ENCODE data around the gene ZNF75A. TPM values are rescaled to one million over a fixed set of nuclear protein-coding genes. Genes with fewer than 3 reads are reported as not detected.
A peak's percentile ranks its signal among the peaks of the same experiment; 100 is the strongest.

Gene ZNF75A
- total RNA-seq (10 to 100 TPM in 8 of 9 donors, 1 to 10 TPM in 1; 7.9 to 46.4 (median 22.5) TPM), polyA plus RNA-seq (10 to 100 TPM; 24.9 to 42.0 (median 37.4) TPM)
- long read RNA-seq, donor 1, transcript ZNF75A-206 (1 exons, 3,989 nt), result major isoform, 10 of 19 reads
- long read RNA-seq, donor 1, partial matches to known transcripts, result 6 of 19 reads
- long read RNA-seq, donor 1, other reads (novel, unspliced or antisense), result 0 of 19 reads
- long read RNA-seq, donor 2, transcript ZNF75A-206 (1 exons, 3,989 nt), result major isoform, 9 of 13 reads
- long read RNA-seq, donor 2, partial matches to known transcripts, result 0 of 13 reads
- long read RNA-seq, donor 2, other reads (novel, unspliced or antisense), result 0 of 13 reads
- long read RNA-seq, donor 3, transcript ZNF75A-206 (1 exons, 3,989 nt), result major isoform, 5 of 5 reads
- long read RNA-seq, donor 3, partial matches to known transcripts, result 0 of 5 reads
- long read RNA-seq, donor 3, other reads (novel, unspliced or antisense), result 0 of 5 reads
- long read RNA-seq, donor 4, partial matches to known transcripts, result 6 of 12 reads
- long read RNA-seq, donor 4, other reads (novel, unspliced or antisense), result 0 of 12 reads
- long read RNA-seq, donor 5, partial matches to known transcripts, result 3 of 18 reads
- long read RNA-seq, donor 5, other reads (novel, unspliced or antisense), result 7 of 18 reads
- long read RNA-seq, donor 6, partial matches to known transcripts, result 3 of 6 reads
- long read RNA-seq, donor 6, other reads (novel, unspliced or antisense), result 2 of 6 reads
- long read RNA-seq, donor 7, partial matches to known transcripts, result 0 of 7 reads
- long read RNA-seq, donor 7, other reads (novel, unspliced or antisense), result 0 of 7 reads
- long read RNA-seq, donor 8, transcript ZNF75A-206 (1 exons, 3,989 nt), result major isoform, 5 of 7 reads
- long read RNA-seq, donor 8, partial matches to known transcripts, result 0 of 7 reads
- long read RNA-seq, donor 8, other reads (novel, unspliced or antisense), result 0 of 7 reads
- long read RNA-seq, donor 9, transcript ZNF75A-206 (1 exons, 3,989 nt), result major isoform, 9 of 12 reads
- long read RNA-seq, donor 9, partial matches to known transcripts, result 0 of 12 reads
- long read RNA-seq, donor 9, other reads (novel, unspliced or antisense), result 0 of 12 reads
- long read RNA-seq, donor 10, partial matches to known transcripts, result 0 of 5 reads
- long read RNA-seq, donor 10, other reads (novel, unspliced or antisense), result 0 of 5 reads

DNA sequence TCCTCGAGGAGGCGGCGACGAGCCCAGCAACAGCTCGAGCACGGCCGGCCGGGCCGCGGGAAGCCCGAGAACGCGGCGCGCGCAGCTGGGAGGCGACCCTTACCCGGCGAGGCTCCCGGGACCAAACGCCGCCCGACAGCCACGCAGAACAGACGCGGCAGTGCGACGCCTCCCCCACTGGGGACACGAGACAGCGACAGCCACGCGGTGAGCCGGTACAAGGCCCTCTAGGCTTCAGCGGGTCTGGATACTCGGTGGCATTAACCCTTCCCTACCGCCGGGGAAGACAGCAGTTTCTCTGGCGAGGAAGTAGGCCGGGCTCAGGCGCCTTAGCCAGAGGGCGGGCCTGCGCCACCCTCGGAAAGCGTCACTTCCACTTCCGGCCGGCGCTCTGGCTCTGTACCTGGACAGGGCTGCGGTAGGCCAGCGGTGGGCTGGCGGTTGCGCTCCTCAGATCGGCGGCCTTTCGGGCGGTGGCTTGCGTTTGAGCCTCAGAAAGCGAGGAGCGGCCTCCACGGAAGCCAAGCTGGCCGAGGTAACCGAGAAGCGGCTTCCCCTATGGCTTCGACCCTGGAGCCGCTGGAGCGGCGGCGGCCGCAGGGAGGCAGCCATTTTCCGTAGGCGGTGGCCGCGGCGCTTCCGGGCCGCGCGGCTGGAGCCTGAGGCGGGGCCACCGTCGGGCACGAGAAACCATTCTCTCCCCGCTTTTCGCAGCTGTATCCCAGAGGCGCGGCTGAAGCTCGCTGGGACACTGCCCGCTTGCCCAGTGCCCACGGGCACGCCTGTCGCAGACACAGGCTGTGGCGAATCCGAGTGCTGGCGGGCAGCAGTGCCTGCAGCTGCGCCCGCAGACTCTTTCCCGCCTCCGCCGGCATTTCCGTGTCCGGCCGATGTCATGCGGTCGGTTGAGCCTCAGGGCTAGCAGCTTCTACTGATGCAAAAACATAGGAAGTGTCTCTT is at the start of gene ZNF75A, which contains the start of gene TIGD7:
Gene ZNF75A (plus strand): TSS at position 389 of the 960 bp plus-strand sequence. CDS start 2,932 bp downstream, outside the sequence.
Gene TIGD7 (minus strand): TSS at position 322 of the 960 bp plus-strand sequence. CDS start 4,816 bp downstream, outside the sequence.
- WGBS, 4 donors, result 1 to 2% (median 2%) methylated on average over 12 to 103 of the region's 103 CpGs
- DNase-seq, result peak; percentile 83 to 92 (median 88)
- Histone ChIP-seq H3K4me1 (replicated peaks in 1 of 2) (peaks cover 15 to 17% of the 10 kb centered on the region in 2 donors), H3K27me3 (no peaks in the 10 kb centered on the region), H3K9me3 (replicated peaks in 1 of 3) (peaks cover 0 to 13% (median 0%) of the 10 kb centered on the region in 3 donors), H3K36me3 (replicated peaks in 1 of 2) (peaks cover 0 to 12% of the 10 kb centered on the region in 2 donors), H3K4me3 (peak within 1 kb of the TSS; percentile 26 to 97 (median 66)), H3K27ac (peak within 1 kb of the TSS; percentile 73 to 96 (median 90))
- TF ChIP-seq, protein P1, sequence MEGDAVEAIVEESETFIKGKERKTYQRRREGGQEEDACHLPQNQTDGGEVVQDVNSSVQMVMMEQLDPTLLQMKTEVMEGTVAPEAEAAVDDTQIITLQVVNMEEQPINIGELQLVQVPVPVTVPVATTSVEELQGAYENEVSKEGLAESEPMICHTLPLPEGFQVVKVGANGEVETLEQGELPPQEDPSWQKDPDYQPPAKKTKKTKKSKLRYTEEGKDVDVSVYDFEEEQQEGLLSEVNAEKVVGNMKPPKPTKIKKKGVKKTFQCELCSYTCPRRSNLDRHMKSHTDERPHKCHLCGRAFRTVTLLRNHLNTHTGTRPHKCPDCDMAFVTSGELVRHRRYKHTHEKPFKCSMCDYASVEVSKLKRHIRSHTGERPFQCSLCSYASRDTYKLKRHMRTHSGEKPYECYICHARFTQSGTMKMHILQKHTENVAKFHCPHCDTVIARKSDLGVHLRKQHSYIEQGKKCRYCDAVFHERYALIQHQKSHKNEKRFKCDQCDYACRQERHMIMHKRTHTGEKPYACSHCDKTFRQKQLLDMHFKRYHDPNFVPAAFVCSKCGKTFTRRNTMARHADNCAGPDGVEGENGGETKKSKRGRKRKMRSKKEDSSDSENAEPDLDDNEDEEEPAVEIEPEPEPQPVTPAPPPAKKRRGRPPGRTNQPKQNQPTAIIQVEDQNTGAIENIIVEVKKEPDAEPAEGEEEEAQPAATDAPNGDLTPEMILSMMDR (IDR thresholded peaks at IDR 0.05), result peak in 3 of 6 experiments; percentile 10 to 30 (median 11)
- peak; percentile 80 to 81 for TF ChIP-seq POLR2A (IDR thresholded peaks at IDR 0.05)
- intact Hi-C loops (cut with DNase I), result no loop called here

DNA sequence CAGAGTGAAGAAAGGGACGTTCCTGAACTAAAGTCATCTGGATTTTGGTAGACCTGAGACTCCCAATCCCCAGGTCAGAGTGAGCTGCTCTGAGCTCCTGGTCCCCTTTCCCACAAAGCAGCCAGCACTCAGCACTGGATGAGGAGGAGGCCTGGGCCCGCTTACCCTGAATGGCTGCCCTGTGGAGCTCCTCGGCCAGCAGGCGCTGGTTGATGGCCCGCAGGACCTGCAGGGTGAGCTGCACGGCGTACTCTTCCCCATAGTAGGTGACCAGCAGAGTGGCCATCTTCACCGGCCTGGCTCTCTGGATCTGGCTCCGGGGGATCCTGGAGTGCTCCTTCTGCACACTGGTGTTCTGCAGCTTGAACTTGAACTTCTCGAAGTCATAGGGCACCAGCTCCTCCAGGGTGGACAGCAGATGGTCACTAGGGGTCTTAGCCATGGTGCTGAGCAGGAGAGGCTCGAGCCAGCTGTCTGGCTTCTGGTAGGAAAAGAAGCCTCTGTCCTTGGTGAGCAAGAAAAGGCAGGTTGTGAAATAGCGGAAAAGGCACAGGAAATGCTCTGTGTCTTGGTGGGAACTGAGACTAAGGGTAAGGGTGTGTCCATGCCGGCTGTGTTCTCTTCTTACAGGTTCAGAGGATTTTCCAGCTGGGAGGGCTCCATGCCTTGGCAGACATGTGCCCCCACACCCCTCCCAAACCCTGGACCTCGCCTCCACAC is 49.0 kb upstream of the ZNF75A start, which contains the start of gene MEFV:
Gene MEFV (minus strand): TSS at position 488 of the 720 bp plus-strand sequence. CDS start 46 bp downstream, at position 442.
- H3K4me3 ChIP-seq, result peak within 1 kb of the TSS in 1 of 4 donors; percentile 44
- TF ChIP-seq POLR2A (IDR thresholded peaks at IDR 0.05), result no peak

GRCh38 chr16:3256866-3257465 is 48.3 kb upstream of the ZNF75A start:
- 57 to 93% (median 61%) methylated on average over 3 to 9 of the region's 9 CpGs for WGBS, 4 donors
- H3K4me3 ChIP-seq, result peak overlapping the region in 1 of 4 donors; percentile 44
- no peak for TF ChIP-seq POLR2A (IDR thresholded peaks at IDR 0.05)
- TF ChIP-seq, protein P1 (IDR thresholded peaks at IDR 0.05), result no peak

More for the DNA sequence above, 49.0 kb upstream of the ZNF75A start, which contains the start of gene MEFV:
- H3K27me3 ChIP-seq, result peaks cover 7% of the 10 kb centered on the region
- no peaks in the 10 kb centered on the region for H3K4me1 ChIP-seq (replicated peaks in 1 of 2)
- peak in 3 of 7 donors; percentile 28 to 33 (median 29) for DNase-seq
- intact Hi-C loops (cut with DNase I), result no loop called here
- H3K9me3 ChIP-seq (replicated peaks in 1 of 3), result no peaks in the 10 kb centered on the region
- WGBS, 4 donors, result 57 to 78% (median 70%) methylated on average over 5 to 14 of the region's 14 CpGs
- peak within 1 kb of the TSS in 1 of 5 donors; percentile 50 for H3K27ac ChIP-seq
- no peaks in the 10 kb centered on the region for H3K36me3 ChIP-seq (replicated peaks in 1 of 2)

More at GRCh38 chr16:3256866-3257465, 48.3 kb upstream of the ZNF75A start:
- H3K4me1 ChIP-seq (replicated peaks in 1 of 2), result no peaks in the 10 kb centered on the region
- intact Hi-C loops (cut with DNase I), result no loop called here
- peaks cover 7% of the 10 kb centered on the region for H3K27me3 ChIP-seq
- peak overlapping the region in 1 of 5 donors; percentile 50 for H3K27ac ChIP-seq
- no peaks in the 10 kb centered on the region for H3K36me3 ChIP-seq (replicated peaks in 1 of 2)
- no peaks in the 10 kb centered on the region for H3K9me3 ChIP-seq (replicated peaks in 1 of 3)
- no peak for DNase-seq

Measured in adrenal gland (tissue), 19 donors.